ENCODE measurements around the gene CMBL.
"Not testable (repeated sequence)": the region's sequence is repeated elsewhere in the genome, so short reads cannot be mapped to it uniquely, and the experiment has no call there.

Gene CMBL

DNA sequence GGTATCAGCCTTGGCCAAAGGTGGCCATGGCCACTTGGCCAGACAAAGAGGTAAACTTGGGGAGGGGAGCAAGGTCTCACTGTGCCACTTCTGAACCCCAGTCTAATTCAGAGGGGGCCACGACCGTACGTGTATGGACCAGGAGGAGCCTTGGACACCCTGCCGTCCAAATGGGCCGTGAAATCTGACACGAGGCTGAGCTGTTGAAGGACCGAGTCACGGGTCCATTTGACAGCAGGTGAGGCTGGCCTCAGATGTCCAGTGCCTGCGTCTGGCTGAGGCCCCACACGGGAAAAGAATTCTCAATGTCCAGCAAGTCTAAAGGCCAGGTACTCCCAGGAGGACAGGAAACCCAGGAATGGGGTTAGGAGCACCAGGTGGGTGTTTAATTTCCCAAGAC lies 17.7 kb downstream of the CMBL start:
- H3K4me1 ChIP-seq (ENCODE audit: insufficient read depth, poor library complexity, severe bottlenecking), result peaks cover 4% of the 10 kb centered on the region
- ATAC-seq (ENCODE audit: low read depth), result no peak
- no peaks in the 10 kb centered on the region for H3K9me3 ChIP-seq (ENCODE audit: severe bottlenecking)
- H3K27ac ChIP-seq (ENCODE audit: poor library complexity, severe bottlenecking), result no peak overlapping the region
- TF ChIP-seq, protein P1, sequence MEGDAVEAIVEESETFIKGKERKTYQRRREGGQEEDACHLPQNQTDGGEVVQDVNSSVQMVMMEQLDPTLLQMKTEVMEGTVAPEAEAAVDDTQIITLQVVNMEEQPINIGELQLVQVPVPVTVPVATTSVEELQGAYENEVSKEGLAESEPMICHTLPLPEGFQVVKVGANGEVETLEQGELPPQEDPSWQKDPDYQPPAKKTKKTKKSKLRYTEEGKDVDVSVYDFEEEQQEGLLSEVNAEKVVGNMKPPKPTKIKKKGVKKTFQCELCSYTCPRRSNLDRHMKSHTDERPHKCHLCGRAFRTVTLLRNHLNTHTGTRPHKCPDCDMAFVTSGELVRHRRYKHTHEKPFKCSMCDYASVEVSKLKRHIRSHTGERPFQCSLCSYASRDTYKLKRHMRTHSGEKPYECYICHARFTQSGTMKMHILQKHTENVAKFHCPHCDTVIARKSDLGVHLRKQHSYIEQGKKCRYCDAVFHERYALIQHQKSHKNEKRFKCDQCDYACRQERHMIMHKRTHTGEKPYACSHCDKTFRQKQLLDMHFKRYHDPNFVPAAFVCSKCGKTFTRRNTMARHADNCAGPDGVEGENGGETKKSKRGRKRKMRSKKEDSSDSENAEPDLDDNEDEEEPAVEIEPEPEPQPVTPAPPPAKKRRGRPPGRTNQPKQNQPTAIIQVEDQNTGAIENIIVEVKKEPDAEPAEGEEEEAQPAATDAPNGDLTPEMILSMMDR (IDR thresholded peaks at IDR 0.05; ENCODE audit: poor library complexity, severe bottlenecking), result no peak
- DNase-seq (ENCODE audit: low spot score), result no peak
- H3K27me3 ChIP-seq (ENCODE audit: insufficient read depth, poor library complexity, severe bottlenecking), result no peaks in the 10 kb centered on the region
- H3K4me3 ChIP-seq (ENCODE audit: severe bottlenecking), result no peak overlapping the region
- H3K36me3 ChIP-seq (ENCODE audit: low read depth), result peaks cover 12% of the 10 kb centered on the region

DNA sequence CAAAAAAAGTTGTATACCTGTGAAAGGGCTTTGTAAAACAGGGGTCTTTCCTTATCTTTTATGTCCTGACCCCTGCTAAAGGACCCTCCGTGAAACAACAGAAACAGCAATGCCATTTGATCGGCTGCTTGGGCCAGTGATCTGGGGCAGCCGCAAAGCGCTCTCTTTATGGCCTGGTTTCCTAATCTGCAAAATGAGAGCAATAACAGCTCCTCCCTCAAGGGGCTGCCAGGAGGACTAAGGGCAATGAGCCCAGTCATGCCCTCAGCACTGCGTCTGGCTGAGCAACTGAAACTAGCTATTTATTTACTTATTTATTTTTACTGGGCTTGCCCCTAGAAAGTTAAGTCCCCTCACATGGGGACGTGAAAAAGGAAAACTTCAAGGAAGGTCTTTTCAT lies 18.3 kb downstream of the CMBL start:
- no peak for ATAC-seq (ENCODE audit: low read depth)
- peaks cover 4% of the 10 kb centered on the region for H3K4me1 ChIP-seq (ENCODE audit: insufficient read depth, poor library complexity, severe bottlenecking)
- no peaks in the 10 kb centered on the region for H3K9me3 ChIP-seq (ENCODE audit: severe bottlenecking)
- TF ChIP-seq, protein P1 (IDR thresholded peaks at IDR 0.05; ENCODE audit: poor library complexity, severe bottlenecking), result no peak
- no peak overlapping the region for H3K27ac ChIP-seq (ENCODE audit: poor library complexity, severe bottlenecking)
- peak; percentile 19 for DNase-seq (ENCODE audit: low spot score)
- peaks cover 12% of the 10 kb centered on the region for H3K36me3 ChIP-seq (ENCODE audit: low read depth)
- H3K27me3 ChIP-seq (ENCODE audit: insufficient read depth, poor library complexity, severe bottlenecking), result no peaks in the 10 kb centered on the region
- H3K4me3 ChIP-seq (ENCODE audit: severe bottlenecking), result no peak overlapping the region

DNA sequence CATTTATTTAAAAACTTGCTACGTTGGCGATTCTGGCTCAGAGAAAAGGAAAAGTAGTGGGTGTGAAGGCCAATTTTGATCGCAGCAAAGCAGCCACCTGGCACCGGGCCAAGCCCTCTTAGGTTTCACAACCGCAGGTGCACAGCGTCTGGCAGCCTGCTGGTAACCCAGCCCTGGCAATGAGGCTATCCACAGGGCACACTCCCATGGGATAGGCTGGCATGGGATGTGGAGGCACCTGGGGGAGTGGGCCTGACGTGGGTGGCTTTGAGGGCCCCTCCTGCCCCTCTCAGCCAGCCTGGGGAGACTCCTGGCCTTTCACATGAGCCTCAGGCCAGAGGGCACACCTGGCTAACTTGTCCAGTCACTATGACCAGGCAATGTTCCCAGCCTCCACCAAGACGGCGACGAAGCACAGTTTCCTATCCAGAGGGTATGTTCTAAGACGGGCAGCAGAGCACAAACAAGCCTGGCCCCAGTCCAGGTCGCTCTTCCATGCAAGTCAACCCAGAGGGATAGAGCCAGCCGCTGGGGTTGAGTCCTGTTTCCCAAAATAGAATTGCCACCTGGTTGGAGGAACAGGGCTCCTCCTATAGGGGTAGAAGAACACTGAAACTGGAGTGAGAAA lies 19.0 kb downstream of the CMBL start:
- H3K4me3 ChIP-seq (ENCODE audit: severe bottlenecking), result no peak overlapping the region
- no peaks in the 10 kb centered on the region for H3K27me3 ChIP-seq (ENCODE audit: insufficient read depth, poor library complexity, severe bottlenecking)
- DNase-seq (ENCODE audit: low spot score) (peak; percentile 84), ATAC-seq (ENCODE audit: low read depth) (peak; percentile 60)
- H3K27ac ChIP-seq (ENCODE audit: poor library complexity, severe bottlenecking), result no peak overlapping the region
- peaks cover 4% of the 10 kb centered on the region for H3K4me1 ChIP-seq (ENCODE audit: insufficient read depth, poor library complexity, severe bottlenecking)
- TF ChIP-seq, protein P1 (IDR thresholded peaks at IDR 0.05; ENCODE audit: poor library complexity, severe bottlenecking), result no peak
- no peaks in the 10 kb centered on the region for H3K9me3 ChIP-seq (ENCODE audit: severe bottlenecking)
- peaks cover 12% of the 10 kb centered on the region for H3K36me3 ChIP-seq (ENCODE audit: low read depth)

DNA sequence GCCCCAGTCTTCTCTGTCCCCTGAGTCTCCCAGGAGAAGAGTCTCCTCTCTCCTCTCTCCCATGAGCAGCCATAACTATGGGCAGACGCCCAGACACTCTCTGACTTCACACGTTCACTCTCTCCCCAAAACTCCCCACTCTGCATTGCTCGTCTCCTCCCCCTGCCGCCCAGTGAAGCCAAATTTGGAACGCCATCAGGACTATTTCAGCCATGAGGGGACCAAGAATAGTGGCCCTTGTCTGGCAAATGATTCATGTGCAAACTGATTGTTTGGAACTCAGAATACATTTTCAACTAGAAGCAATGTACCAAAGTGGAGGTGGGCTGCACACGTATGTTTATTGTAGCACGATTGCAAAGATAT lies 20.9 kb downstream of the CMBL start:
- TF ChIP-seq, protein P1 (IDR thresholded peaks at IDR 0.05; ENCODE audit: poor library complexity, severe bottlenecking), result no peak
- peaks cover 4% of the 10 kb centered on the region for H3K4me1 ChIP-seq (ENCODE audit: insufficient read depth, poor library complexity, severe bottlenecking)
- no peak for ATAC-seq (ENCODE audit: low read depth)
- H3K36me3 ChIP-seq (ENCODE audit: low read depth), result peaks cover 12% of the 10 kb centered on the region
- no peaks in the 10 kb centered on the region for H3K27me3 ChIP-seq (ENCODE audit: insufficient read depth, poor library complexity, severe bottlenecking)
- no peaks in the 10 kb centered on the region for H3K9me3 ChIP-seq (ENCODE audit: severe bottlenecking)
- H3K4me3 ChIP-seq (ENCODE audit: severe bottlenecking), result no peak overlapping the region
- H3K27ac ChIP-seq (ENCODE audit: poor library complexity, severe bottlenecking), result no peak overlapping the region
- no peak for DNase-seq (ENCODE audit: low spot score)

DNA sequence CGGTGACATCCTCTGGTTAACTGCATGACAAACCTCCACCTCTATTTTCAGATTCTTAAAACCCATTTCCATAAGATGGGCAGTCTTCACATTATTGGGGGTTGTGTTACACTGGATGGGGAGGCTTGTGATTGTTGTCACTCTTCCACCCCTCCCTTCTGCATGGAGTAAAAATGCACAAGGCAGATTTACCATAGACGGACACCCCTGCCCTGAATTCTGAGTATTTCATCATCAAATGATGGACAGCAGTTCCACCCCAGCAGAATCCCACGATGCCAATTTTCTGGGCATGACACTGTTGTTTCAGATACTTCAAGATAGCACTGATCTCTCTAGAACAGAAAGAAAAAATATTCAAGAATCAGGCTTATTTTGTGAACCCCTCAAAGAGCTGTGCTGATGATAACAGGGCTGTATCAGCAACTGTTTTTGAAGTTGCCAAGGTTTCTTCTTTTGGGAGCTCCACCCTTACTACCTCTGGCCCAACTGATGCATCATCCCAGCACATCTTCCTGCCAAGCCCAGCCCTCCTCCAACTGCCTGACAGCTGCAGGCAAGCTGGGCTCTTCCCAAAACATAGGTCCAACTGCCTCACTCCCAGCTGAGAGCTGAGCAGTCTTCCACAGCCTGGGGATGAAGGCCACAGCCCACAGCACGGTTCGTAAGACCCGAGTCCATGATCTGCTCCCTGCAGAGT lies 21.4 kb downstream of the CMBL start:
- H3K27ac ChIP-seq (ENCODE audit: poor library complexity, severe bottlenecking), result no peak overlapping the region
- no peaks in the 10 kb centered on the region for H3K9me3 ChIP-seq (ENCODE audit: severe bottlenecking)
- H3K4me1 ChIP-seq (ENCODE audit: insufficient read depth, poor library complexity, severe bottlenecking), result peaks cover 4% of the 10 kb centered on the region
- TF ChIP-seq, protein P1 (IDR thresholded peaks at IDR 0.05; ENCODE audit: poor library complexity, severe bottlenecking), result no peak
- no peaks in the 10 kb centered on the region for H3K27me3 ChIP-seq (ENCODE audit: insufficient read depth, poor library complexity, severe bottlenecking)
- H3K4me3 ChIP-seq (ENCODE audit: severe bottlenecking), result no peak overlapping the region
- DNase-seq (ENCODE audit: low spot score) (peak; percentile 50), ATAC-seq (ENCODE audit: low read depth) (no peak)
- H3K36me3 ChIP-seq (ENCODE audit: low read depth), result peaks cover 12% of the 10 kb centered on the region

DNA sequence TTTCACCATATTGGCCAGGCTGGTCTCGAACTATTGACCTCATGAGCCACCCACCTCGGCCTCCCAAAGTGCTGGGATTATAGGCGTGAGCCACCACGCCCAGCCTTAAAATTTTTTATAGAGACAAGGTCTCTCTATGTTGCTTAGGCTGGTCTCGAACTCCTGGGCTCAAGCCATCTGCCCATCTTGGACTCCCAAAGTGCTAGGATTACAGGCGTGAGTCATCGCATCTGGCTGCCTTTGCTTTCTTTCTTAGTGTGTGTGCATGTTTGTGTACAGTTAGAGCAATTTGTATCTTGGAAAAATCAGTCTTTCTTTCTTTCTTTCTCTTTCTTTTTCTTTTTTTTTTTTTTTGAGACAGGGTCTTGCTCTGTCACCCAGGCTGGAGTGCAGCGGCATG lies 22.3 kb downstream of the CMBL start:
- H3K9me3 ChIP-seq (ENCODE audit: severe bottlenecking); H3K27me3 ChIP-seq (ENCODE audit: insufficient read depth, poor library complexity, severe bottlenecking); H3K4me3 ChIP-seq (ENCODE audit: severe bottlenecking); H3K27ac ChIP-seq (ENCODE audit: poor library complexity, severe bottlenecking); H3K4me1 ChIP-seq (ENCODE audit: insufficient read depth, poor library complexity, severe bottlenecking); ATAC-seq (ENCODE audit: low read depth): not testable (repeated sequence)
- H3K36me3 ChIP-seq (ENCODE audit: low read depth), result peaks cover 12% of the 10 kb centered on the region
- DNase-seq (ENCODE audit: low spot score), result peak; percentile 6
